HEK293 (cell line): ENCODE measurements around the gene TPM1.

ENCODE experiments used
- CTCF ChIP-seq: fragments of 450-650 bp; formaldehyde crosslinking; IDR thresholded peaks from 2 replicates; pipeline ENCODE4 v1.5.1; 2016; ENCODE audit warnings: missing biosample characterization, missing genetic modification characterization
- REST ChIP-seq: fragments of 450-650 bp; formaldehyde crosslinking; IDR thresholded peaks from 2 replicates; pipeline ENCODE4 v1.5.1; 2016; ENCODE audit warnings: missing biosample characterization, missing genetic modification characterization
- YY1 ChIP-seq: fragments of 450-650 bp; formaldehyde crosslinking; IDR thresholded peaks from 2 replicates; pipeline ENCODE4 v1.5.1; 2018; ENCODE audit warnings: missing biosample characterization, missing genetic modification characterization
- ZNF10 ChIP-seq: fragments of 450-650 bp; formaldehyde crosslinking; IDR thresholded peaks from 2 replicates; pipeline ENCODE4 v1.5.1; 2017; ENCODE audit warnings: missing biosample characterization, missing genetic modification characterization
- ZNF138 ChIP-seq: fragments of 450-650 bp; formaldehyde crosslinking; IDR thresholded peaks from 2 replicates; pipeline ENCODE4 v1.5.1; 2016; ENCODE audit warnings: missing biosample characterization, missing genetic modification characterization, borderline replicate concordance
- ZNF175 ChIP-seq: fragments of 450-650 bp; formaldehyde crosslinking; IDR thresholded peaks from 2 replicates; pipeline ENCODE4 v1.5.1; 2016; ENCODE audit warnings: missing biosample characterization, missing genetic modification characterization
- ZNF274 ChIP-seq, 2 experiments: fragments of 200-500 bp in 1 of 2; fragments of 450-650 bp in 1 of 2; sonication (Bioruptor generic) in 1 of 2; formaldehyde crosslinking in 1 of 2; IDR thresholded peaks; 2 replicates each; pipeline versions ENCODE4 v1.5.1 to v1.6.1; 2014 to 2016; ENCODE audit warnings: borderline replicate concordance in 1 of 2, inconsistent platforms in 1 of 2, low read length in 1 of 2, missing biosample characterization in 1 of 2, missing genetic modification characterization in 1 of 2
- ZNF335 ChIP-seq: fragments of 450-650 bp; formaldehyde crosslinking; conservative IDR thresholded peaks from 2 replicates; pipeline ENCODE4 v1.5.1; 2016; ENCODE audit warnings: missing biosample characterization, missing genetic modification characterization
- ZNF530 ChIP-seq: fragments of 450-650 bp; formaldehyde crosslinking; IDR thresholded peaks from 2 replicates; pipeline ENCODE4 v1.5.1; 2016; ENCODE audit warnings: low read depth, missing biosample characterization, missing genetic modification characterization
- ZNF600 ChIP-seq: fragments of 450-650 bp; formaldehyde crosslinking; IDR thresholded peaks from 2 replicates; pipeline ENCODE4 v1.5.1; 2016; ENCODE audit warnings: missing biosample characterization, missing genetic modification characterization
- ZNF623 ChIP-seq: fragments of 450-650 bp; formaldehyde crosslinking; IDR thresholded peaks from 2 replicates; pipeline ENCODE4 v1.5.1; 2016; ENCODE audit warnings: missing biosample characterization, missing genetic modification characterization
- ZSCAN16 ChIP-seq: fragments of 450-650 bp; formaldehyde crosslinking; IDR thresholded peaks from 2 replicates; pipeline ENCODE4 v1.5.1; 2016; ENCODE audit warnings: missing biosample characterization, missing genetic modification characterization

GRCh38 chr15:63067976-63068743 is 25.6 kb downstream of the TPM1 start:
- TF ChIP-seq CTCF (tag by site-specific recombination), result no peak
- no peak for TF ChIP-seq ZNF274 (IDR thresholded peaks at IDR 0.05; ENCODE audit: low read length)
- no peak for TF ChIP-seq ZNF274 (tag by site-specific recombination; IDR thresholded peaks at IDR 0.05; ENCODE audit: borderline replicate concordance)
- TF ChIP-seq YY1, result no peak
- no peak for TF ChIP-seq ZNF623 (tag by site-specific recombination)
- no peak for TF ChIP-seq ZNF530 (tag by site-specific recombination)
- no peak for TF ChIP-seq ZNF138 (tag by site-specific recombination)
- no peak for TF ChIP-seq REST (tag by site-specific recombination)
- TF ChIP-seq ZNF600 (tag by site-specific recombination), result no peak
- TF ChIP-seq ZNF335, result no peak
- TF ChIP-seq ZSCAN16 (tag by site-specific recombination), result no peak
- no peak for TF ChIP-seq ZNF175 (tag by site-specific recombination)
- TF ChIP-seq ZNF10, result no peak
